NCI-H748 (cell line): Measurements from ENCODE around the gene FBN3.
"Not testable (repeated sequence)": the region's sequence is repeated elsewhere in the genome, so short reads cannot be mapped to it uniquely, and the experiment has no call there.

Experiments used
- DNase-seq: peaks from one replicate; lab custom pipeline; 2025; ENCODE audit not compliant: unreplicated experiment; lab: John Stamatoyannopoulos, UW

FBN3 gene

DNA sequence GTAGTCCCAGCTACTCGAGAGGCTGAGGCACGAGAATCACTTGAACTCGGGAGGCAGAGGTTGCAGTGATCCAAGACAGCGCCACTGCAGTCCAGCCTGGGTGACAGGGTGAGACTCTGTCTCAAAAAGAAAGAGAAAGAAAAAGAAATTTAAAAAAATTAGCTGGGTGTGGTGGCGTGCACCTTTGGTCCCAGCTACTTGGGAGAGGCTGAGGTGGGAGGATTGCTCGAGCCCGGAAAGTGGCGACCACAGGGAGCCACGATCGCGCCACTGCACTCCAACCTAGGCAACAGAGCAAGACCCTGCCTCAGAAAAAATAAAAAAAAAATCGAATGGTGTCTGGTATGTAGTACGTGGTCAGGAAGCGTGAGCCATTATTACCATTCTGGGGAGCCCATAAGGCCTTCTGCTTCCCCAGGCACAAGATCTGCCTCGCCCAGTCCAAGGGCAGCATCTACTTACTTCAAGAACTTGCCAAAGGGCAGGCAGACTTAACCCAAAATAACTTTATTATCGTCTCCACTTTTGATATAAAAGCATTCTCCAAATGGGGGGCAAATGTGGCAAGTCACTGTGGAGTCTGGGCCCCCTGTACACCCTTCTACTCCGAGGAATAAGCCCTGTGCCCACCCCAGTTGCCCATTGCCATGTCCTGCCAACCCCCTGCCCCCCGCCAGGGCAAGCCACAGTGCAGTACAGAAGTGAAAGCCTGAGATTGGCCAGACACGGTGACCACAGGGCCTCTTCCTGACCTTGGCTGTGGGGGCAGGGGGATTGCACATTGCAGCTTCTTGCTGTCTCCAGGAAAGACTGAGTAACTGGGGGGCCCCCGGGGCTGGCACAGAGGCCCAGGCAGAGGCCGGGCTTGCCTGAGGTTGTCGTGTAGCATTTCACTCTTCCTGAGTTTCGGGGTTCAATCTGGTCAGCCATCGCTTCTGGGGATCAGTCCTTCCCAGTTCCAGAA, 84.2 kb downstream of the FBN3 start:
- no peak for DNase-seq

DNA sequence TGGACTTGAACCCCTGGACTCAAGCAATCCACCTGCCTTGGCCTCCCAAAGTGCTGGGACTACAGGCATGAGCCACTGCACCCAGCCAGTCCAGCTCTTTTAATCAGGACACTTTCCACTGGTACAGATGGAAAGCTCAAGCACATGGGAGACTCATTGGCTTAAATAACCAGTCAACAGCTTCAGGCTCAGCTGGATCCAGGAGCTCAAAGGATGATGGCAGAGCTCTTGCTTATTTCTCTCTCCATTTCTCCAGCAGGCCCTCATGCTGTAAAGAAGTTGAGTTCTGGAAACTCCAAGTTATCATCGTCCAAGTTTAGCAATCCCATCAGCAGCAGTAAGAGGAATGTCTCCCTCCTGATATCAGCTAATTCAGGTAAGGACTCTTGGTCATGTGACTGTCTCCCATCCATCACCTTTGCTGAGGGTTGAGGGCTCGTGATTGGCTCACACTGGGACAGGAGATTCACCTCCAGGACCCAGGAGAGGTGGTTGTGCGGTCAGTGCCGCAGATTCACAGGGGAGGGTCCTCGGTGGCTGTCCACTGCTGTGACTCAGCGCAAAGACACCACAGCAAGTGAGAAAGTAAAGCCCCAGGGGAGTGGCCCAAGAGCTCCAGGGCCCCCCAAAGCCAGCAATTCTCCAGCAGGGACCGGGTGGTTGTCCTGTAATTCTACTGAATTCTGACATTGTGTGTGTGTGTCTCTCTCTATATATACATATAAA, 91.7 kb downstream of the FBN3 start:
- no peak for DNase-seq

DNA sequence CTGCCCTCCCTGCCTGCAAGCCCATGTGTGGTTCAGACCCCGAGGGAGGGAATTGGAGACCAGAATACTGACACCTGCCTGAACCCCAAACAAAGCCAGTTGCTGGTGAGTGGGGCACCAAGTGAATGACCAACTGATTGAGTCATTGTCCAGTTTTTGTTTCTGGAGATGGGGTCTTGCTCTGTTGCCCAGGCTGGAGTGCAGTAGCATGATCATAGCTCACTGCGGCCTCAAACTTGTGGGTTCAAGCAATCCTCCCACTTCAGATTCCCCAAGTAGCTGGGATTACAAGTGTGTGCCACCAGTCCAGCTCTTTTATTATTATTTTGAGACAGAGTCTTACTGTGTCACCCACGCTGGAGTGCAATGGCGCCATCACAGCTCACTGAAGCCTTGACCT, 92.9 kb downstream of the FBN3 start:
- DNase-seq: no peak

DNA sequence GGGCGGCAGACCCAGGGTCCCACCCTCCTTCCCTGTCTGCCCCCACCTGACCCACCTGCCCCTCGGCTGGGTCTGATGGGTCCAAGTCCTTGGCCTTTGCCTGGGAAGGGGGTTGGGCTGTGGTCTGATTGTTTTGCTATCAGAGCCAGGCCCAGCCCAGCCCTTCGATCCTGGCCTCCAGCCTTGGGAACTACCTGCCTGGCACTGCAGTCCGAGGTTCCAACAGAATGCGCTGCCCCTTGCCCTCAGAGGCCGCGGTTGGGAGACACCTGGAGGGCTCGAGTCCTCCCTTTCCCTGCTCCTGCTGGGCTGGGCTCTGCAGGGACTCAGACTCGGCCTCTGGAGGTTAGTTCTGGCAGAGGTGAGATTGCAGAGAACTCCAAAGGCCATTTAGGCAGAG, 95.2 kb downstream of the FBN3 start:
- DNase-seq: no peak

DNA sequence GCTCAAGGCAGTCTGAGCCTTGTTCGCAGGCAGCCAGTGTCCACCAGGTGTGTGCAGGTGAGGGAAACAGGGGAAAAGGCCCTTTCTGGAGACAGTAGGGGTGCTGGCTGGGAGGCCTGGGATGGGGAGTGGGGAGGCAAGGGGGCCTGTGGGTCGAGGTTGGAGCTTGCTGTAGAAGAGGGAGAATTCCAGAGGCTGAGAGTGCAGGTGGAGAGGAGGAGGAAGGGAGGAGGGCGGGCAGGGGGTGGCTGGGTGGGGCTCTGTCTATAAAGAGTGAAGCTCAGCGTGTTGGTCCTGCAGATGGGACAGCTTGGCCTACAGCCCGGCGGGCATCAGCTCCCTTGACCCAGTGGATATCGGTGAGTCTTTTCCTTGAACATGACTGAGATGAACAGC, 96.9 kb downstream of the FBN3 start, which contains the start of gene CCL25:
Gene CCL25 (plus strand): TSS at position 297 of the 396 bp plus-strand sequence. CDS start 290 bp downstream, outside the sequence.
- no peak for DNase-seq

DNA sequence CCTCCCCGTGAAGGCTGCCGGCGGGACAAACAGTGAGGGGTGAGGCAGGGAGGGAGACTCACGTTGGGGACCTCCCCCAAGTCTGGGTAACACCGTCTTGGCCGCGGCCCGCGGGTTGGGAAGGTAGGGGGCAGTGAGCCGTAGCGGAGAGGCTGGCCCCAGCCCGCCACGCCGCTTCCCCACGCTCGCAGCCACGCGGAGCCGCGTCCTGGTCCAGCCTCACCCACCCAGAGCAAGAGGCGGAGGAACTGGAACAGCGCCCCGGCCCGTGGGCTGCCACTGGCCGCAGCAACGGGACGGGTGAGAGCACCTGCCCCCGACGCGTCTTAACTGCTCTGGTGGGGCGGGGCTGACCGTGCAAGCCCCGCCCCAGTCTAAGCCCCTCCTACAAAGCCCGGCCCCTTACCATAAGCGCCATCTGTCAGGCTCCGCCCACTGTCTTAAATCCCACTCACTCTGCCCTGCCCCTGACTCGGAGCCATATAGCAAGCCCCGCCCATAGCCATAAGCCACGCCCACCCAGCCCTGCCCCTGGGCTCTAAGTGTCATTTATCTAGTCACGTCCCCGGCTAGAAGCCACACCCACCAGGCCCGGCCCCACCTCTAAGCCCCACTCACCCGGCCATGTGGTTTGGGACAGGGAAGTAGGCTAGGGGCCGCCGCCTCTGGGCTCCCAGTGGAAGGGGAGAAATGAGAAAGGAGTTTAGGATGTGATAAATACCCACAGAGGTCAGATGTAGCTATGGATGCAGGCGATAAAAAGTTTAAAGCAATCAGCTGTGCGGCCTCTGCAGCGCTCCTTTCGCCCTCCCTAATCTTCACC, 98.9 kb downstream of the FBN3 start:
- peak; percentile 83 for DNase-seq

DNA sequence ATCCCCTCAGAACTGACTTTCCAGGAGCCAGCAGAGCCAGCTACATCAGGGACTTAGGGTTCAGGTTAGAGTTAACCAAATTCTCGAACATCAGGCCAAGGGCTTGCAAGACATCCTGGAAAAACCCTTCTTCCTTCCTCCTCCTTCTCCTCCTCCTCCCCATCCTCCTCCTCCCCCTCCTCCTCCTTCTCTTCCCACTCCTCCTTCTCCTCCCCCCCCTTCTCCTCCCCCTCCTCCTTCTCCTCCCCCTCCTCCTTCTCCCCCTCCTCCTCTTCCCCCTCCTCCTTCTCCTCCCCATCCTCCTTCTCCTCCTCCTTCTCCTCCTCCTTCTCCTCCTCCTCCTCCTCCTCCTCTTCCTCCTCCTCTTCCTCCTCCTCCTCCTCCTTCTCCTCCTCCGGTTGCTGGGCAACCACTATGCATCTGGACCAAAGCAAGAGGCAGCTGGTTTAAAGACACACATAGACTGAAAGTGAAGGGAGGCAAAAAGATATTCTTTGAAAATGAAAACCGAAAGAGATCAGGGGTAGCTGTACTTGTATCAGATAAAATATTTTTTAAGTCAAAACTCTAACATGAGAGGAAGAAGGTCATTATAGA, 102.7 kb downstream of the FBN3 start:
- no peak for DNase-seq

DNA sequence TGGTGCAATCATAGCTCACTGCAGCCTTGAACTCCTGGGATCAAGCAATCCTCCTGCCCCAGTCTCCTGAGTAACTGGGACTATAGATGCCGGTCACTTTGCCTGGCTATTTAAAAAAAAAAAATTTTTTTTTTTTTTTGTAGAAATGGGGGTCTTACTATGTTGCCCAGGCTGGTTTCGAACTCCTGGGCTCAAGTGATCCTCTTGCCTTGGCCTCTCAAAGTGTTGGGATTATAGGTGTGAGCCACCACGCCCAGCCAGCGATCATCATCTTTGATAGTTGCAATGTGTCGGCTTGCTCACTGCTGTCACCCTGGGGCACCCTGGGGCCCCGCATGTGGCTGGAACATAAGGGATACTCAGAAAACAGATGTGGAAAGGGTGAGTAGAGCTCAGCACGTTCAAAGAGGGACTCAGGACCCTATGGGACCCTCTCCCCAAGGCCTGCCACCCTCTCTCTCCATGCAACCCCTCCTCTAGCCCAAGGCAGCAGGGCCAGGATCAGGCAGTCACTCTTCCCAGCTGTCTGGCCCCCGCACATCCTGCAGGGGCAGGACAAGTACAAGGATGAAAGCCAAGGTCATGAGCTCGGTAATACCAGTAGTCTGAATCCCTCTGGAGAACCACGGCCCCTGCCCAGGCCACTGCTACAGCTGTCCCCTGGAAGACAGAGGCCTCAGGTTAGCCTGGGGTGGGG, 103.4 kb downstream of the FBN3 start:
- no peak for DNase-seq

DNA sequence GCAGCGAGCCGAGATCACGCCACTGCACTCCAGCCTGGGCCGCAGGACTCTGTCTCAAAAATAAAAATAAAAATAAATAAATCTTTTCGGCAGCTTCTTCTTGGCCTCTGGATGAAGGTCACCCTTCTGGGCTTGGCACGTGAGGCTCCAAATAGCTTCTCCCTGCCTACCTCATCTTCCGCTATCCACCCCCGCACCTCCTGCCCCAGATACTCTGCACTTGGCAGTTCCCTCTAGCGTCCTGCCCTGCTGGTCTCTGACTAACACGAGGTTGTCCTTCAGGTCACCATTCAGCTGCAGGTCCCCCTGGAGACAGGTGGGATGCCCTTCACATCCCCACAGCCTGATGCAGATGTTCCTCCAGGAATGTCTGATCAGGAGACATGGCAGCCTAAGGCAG, 105.4 kb downstream of the FBN3 start:
- no peak for DNase-seq

DNA sequence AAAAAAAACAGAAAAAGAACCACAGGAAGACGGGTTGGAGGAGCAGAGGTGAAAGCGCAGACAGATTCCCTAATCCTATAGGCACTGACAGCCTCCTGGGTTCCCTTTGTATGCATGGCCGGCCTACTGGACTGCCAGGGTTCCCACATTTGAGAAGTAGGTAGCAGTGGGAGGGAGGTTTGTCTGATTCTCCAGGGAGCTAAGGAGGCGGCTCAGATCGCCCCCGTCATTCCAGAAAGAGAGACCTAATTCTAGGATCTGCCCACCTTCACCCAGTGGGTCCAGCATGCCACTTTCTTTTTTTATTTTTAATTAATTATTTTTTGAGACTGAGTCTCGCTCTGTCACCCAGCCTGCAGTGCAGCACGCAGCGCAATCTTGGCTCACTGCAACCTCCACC, 106.5 kb downstream of the FBN3 start:
- no peak for DNase-seq

DNA sequence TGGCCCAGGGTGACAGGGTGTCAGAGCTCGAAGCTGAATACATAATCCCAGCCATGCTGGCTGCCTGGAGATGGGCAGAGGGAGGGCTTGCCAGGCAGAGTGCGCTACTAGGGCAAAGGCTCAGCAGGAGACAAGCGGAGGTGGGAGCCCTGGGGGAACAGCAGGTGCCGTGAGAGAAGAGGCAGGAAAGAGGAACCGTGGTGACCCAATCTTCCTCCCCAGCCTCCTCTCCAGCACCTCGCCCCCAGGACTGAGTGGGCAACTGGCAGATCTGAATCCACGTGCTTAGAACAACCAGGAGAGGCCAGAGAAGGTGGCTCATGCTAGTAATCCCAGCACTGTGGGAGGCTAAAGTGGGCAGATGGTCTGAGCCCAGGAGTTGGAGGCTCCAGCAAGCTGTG, 107.9 kb downstream of the FBN3 start:
- no peak for DNase-seq

DNA sequence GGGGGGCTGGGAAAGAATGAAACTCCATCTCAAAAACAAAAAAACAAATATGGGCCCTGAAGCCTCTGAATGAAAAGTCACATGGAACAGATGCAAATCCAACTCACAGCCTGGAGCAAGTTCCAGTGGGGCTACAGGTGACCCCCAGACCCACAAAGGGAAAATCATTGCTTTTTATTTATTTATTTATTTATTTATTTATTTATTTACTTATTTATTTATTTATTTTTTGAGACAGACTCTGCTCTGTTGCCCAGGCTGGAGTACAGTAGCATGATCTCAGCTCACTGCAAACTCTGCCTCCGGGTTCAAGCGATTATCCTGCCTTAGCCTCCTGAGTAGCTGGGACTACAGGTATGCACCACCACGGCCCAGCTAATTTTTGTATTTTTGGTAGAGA, 110.2 kb downstream of the FBN3 start:
- no peak for DNase-seq

DNA sequence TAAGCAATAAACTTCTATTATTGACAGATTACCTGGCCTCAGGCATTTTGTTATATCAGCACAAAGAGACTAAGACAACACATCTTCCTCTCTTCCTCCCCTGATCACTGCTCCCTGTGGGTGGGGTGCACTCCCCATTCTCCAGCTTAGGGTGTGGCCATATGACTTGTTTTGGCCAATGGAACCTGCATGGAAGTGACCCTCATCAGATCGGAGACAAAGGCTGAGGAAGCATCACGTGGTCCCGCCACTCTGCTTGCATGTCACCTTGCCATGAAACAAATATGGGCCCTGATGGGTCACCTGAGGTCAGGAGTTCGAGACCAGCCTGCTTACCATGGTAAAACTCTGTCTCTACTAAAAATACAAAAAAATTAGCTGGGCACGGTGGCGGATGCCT, 110.6 kb downstream of the FBN3 start:
- DNase-seq: no peak

DNA sequence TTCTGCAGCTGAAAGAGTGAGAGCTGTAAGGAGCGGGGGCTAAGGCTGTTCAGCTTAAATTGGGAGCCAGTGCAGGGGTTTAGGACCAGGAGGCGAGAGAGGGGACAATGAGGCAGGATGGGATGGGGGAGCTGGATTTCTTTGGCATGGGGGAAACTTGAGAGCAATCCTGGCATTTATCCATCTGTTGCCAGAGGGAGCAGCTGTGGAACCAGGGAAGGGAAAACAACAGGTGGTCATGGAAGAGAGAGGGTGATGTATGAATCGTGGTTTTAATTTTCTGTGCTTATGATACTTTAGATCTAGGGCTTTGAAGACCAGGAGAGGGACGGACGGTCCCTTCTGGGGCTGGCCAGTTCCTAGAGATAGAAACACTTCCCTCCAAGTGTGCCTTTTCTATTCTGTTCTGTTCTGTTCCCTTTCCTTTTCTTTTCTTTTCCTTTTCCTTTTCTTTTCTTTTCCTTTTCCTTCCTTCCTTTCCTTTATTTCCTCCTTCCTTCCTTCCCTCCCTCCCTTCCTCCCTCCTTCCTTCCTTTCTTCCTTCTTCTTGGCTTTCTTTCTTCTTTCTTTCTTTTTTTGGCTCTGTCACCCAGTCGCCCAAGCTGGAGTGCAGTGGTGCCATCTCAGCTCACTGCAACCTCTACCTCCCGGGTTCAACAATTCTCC, 112.8 kb downstream of the FBN3 start:
- DNase-seq: peak; percentile 8

DNA sequence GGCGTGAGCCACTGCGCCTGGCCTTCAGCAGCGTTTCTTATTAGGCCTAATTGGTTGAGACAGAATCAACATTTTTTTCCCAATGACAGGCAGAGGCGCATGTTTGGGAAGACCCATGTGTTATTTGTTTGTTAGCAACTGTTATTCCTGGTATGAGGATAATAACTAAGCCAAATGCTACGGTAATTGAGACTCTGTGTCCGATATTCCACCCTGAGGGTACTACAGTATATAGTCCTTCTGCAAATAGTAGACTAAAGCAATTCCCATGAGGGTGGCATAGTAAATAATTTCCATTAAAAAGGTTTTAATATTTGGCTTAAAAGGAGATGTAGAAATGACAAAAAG, 115.2 kb downstream of the FBN3 start:
- DNase-seq: no peak

DNA sequence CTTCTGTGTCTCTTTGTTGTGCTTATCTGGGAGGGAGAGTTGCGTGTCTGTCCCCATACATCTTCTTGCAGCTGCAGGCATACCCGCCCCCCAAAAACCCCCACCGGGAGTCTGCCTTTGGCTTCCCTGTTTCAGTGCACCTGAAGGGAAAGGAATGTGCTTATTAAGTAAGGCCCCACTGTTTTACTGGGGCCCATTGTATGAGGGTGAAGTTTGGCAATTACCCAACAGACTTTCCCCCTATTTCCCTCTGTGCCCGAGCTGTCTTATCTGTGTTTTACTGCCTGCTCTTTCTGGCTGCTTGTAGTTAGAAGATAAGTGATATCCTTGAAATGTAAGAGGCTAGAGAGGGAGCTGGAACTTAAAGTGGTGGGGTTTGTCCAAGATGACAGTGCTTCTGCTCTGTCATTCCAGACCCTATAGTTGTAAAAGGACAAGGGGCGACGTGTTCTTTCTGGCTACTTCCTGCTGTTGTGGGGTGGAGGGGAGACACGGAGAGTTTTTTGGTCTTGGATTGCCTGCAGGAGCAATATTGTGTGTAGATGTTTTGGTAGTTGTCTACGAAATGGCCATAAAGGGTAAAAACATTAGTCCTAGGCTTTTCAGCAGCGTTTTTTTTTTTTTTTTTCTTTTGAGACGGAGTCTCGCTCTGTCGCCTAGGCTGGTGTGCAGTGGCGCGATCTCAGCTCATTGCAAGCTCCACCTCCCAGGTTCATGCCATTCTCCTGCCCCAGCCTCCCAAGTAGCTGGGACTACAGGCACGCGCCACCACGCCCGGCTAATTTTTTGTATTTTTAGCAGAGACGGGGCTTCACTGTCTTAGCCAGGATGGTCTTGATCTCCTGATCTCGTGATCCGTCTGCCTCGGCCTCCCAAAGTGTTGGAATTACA, 115.9 kb downstream of the FBN3 start:
- not testable (repeated sequence) for DNase-seq

DNA sequence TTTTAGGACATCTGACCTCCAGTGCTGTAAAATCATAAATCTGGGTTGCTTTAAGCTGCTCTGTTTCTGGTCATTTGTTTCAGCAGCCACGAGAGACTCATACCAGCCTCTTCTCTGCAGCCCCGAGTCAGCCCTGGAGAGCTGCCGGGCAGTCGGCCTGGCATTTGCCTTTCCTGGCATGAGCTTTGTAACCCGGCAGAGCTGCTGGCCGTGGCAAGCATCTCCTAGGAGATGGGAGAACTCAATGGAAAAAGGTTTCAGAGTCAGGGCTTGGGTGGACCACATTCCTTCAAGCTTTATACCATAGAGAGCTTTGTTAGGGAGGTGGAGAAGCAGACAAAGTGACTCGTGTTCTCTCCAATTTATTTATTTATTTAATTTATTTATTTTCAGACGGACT, 118.4 kb downstream of the FBN3 start:
- DNase-seq: no peak

DNA sequence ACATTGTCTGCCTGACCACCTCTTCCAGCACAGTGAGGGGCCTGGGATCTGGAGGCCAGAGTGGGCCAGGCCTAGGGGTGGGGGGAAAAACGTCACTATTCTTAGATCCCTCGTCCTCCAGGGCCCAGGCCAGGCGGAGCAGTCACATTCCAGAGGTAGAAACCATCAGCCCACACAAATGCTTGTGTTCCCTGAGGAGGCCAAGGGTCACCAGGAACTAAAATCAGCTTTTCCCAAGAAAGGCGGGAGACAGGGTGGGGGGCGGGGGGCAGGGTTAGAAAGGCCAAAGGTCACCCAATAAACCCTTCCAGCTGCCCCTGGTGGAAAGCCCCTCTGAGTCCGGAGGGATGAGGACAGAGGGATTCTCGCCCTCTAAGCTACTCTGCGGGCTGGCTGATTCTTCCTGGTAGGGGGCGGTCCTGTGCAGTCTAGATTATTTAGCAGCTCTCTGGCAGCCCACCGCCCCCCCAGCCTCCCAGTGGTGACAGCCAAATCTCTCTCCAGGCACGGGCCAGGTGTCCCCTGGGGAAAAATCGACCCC, 120.4 kb downstream of the FBN3 start:
- DNase-seq: no peak

DNA sequence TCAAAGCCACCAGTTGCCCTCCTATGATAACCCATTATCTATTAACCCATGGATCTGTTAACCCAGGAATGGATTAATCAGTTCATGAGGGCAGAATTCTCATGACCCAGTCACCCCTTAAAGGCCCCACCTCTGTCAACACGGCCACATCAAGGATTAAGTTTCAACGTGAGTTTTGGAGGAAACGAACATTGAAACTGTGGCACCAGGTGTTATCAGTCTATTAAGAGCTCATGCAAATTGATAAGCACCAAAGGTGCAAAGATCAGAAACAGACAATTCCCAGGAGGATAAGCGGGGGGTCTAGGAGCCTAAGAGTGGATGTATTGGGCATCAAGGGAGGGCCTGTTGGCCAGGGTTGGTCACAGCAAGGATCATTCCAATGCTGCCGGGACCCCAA, 124.1 kb downstream of the FBN3 start:
- no peak for DNase-seq
